Measurements from ENCODE around the gene IFNA7.
"Not testable (repeated sequence)": the region's sequence is repeated elsewhere in the genome, so short reads cannot be mapped to it uniquely, and the experiment has no call there.

IFNA7 gene

DNA sequence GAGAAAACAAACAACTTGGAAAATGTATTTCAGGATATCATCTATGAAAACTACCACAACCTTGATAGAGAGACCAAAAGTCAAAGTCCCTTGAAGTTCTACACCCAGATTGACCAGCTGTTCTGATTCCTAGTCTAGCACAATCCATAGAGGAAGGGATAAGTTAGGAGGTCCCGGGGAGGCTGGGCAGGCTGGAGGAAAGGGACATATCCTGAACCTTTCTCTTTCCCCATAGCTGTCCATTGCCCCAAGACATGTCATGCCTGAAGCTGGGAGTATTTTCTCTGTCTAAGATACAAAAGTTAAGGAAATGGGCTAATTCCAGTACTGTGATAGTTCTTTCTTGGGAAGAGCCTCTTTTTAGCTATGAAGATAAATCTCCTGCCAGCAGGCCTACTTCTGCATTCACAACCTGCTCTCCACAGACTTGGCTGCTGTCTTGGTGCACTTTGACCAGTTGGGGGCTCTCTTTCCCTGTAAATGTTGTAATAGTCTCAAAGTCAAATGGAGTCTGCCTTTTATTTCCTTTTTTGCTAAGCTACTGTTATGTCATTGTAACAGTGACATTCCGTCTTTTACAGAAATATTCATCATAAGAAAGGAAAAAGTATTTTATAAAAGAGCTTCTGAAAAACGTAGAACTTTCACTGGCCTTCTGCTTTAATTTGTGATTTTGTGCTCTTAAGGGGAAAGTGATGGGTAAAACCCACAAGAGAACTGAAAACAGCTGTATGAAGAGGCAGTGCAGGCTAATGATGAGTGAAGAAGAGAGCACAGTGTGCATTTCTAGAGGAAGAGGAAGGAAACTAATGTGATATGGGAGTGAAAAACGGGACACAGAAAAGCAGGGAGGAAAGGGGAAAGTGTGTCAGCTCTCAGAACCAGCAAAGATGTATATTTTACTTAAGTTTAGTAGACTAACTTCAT, 18.9 kb downstream of the IFNA7 start:
- not testable (repeated sequence) for DNase-seq (ENCODE audit: low read depth)

- no peak for DNase-seq (ENCODE audit: low read depth)
Observed at GRCh38 chr9:21174671-21175070, 27.3 kb downstream of the IFNA7 start.

DNA sequence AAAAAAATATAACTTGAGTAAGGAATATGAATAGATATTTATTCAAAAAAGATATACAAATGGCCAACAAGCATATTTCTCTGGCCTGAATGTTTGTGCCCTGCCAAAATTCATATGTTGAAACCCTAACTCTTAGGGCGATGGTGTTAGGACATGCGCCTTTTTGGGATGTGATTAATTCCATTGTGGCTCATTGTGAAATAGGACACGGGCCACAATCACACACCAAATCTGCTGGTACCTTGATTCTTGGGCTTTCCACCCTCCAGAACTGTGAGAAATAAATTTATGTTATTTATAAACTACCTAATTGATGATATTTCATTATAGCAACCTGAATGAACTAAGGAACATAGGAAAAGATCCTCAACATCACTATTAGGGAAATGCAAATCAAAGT, 29.8 kb downstream of the IFNA7 start:
- no peak for DNase-seq (ENCODE audit: low read depth)

- DNase-seq (ENCODE audit: low read depth), result no peak
Observed at GRCh38 chr9:21171351-21171750, 30.7 kb downstream of the IFNA7 start.

GRCh38 chr9:21166560-21166959, 35.4 kb downstream of the IFNA7 start, which contains the start of gene IFNA21:
IFNA21 (minus strand) TSS chr9:21166660; CDS start chr9:21166612, 48 bp downstream.
- DNase-seq (ENCODE audit: low read depth), result not testable (repeated sequence)

DNA sequence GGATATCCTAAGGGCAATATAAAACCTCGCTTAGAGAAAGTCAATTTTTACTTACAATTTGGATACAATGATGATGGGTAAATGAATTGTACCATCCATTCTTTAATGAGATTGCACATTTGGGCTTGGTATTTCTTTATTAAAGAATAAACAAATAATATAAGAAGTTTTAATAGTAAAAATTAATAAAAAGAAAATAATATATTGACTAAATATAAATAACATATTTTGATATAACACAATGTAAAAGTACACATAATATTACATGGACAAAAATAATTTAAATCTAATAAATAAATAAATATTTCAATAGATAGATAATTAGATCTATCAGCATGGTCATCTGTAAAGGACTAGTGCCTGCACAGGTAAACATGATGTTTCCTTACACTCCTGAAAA, 36.5 kb downstream of the IFNA7 start:
- no peak for DNase-seq (ENCODE audit: low read depth)

DNA sequence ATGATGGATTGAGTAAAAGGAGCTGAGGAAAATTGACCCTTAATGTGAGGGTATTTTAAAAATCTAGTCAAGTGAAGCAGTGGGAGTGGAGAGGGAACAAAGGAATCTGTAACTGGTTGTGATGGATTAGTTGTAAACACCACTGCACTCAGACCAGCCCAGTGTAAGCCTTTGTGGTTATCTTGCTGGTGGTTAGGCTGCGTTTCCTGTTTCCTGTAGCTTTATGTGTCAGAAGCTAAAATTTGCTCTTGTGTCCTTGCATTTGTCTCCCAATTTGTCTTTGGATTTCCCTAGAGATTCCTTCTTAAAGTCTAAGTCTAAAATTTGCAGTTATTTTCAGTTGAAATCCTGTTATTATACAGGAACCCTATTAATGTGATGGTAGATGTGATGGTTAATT, 41.8 kb downstream of the IFNA7 start:
- DNase-seq (ENCODE audit: low read depth), result no peak

GRCh38 chr9:21155501-21155900, 46.5 kb downstream of the IFNA7 start:
- no peak for DNase-seq (ENCODE audit: low read depth)

DNA sequence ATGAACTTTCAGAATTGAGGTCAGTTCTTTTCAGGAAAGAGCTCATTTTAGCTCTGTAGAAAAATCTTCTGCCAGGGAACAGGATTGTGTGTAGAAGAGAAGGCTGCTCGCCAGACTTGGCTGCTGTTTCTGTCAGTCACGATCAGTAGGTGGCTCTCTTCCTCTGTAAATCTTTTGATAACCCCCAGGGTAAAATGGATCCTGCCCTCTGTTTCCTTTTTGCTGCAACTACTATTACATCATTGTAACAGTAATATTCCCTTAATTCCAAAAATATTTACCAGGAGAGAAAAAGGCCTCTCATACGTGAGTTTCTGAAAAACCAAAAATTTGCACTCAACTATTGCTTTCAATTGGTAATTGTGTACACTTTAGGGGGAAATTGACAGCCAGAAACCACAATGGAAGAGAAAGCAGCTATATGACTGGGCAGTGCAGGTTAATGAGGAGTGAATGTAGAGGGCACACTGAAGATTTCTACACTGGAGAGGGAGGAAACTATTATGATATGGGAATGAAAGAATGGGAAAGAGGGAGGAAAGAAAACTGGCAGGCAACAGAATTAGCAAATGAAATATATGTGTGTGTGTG, 47.9 kb downstream of the IFNA7 start:
- no peak for DNase-seq (ENCODE audit: low read depth)

DNA sequence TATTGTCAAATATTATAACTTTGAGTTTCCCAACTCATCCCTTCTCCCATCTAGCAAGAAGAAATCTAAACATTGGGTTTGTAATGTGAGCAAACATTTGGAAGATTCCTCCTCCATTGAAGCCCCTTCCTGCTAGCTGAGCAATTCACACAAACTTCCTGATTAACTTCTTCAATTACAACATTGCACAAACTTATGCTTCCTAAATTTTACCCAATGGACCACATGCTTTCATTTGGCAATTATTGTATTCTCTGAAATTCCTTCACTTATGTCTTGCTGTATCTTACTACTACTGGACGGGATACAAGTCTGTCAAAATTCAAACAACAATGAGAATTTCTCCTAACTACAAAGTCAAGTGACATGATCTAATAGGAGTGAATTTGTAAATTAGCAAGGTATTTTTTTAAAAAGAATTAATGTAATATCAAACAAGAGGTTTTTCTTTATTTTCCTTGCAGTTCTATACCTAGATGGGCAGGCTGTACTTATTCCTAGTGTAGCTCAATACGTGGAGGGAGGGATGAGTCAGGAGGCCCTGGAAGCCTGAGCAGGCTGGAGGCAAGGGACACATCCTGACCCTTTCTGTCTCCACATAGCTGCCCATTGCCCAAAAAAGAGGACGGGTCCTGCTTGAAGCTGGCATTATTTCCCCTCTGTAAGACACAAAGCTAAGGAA, 48.5 kb downstream of the IFNA7 start:
- no peak for DNase-seq (ENCODE audit: low read depth)
